Hematopoietic multipotent progenitor cell treated with erythropoietin and hydrocortisone succinate and interleukin-3 and kit ligand, for 8 days (in vitro differentiated cells): Measurements from ENCODE around the gene CBLN4.

Experiments
- DNase-seq: peaks from one replicate; pipeline ENCODE4 v3.0.0-alpha.2; 2015

Gene CBLN4

DNA sequence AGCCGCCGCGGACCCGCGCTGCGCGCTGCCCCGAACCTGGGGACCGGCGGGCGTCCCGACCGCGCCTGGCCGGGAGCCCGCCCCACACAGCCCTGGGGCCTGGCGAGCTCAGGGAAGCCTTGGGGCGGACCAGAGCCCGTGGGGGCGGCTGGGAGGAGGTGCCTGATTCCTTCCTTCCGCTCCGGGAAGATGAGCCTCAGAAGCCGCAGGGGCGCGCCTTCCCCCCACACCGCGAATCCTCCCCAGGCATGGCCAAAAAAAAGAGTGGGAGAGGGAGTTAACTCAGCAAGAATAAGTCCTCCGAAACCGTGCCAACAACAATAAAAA is at the start of gene CBLN4:
TSS of gene CBLN4 (minus strand) at position 131 of the 327 bp plus-strand sequence. CDS start 1,348 bp downstream, outside the sequence.
- no peak for DNase-seq

- DNase-seq, result no peak
Measured at GRCh38 chr20:56043227-56043626, 37.9 kb upstream of the CBLN4 start.

- no peak for DNase-seq
Measured at GRCh38 chr20:56032251-56032650, 26.9 kb upstream of the CBLN4 start.

DNA sequence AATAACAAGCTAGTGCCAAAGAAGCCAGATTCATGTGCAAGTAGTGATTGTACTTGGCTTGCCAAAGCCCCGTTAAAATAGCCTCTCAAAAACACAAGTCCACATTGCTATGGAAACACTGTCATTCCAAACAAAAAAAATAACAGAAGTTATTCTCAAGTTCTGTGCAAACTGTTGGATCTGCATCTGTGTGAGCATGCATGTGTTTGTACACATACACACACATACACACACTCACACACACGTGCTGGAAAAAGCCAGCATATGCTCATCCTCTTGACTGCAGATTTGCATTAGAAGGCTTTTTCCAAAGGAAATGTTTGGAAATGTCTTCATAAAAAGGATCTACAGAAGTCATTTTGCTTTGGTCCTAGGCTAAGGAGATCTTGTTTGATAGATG is 13.4 kb upstream of the CBLN4 start:
- DNase-seq, result no peak

- no peak for DNase-seq
Measured at GRCh38 chr20:56018194-56018593, 12.9 kb upstream of the CBLN4 start.

- DNase-seq, result no peak
Measured at GRCh38 chr20:56017560-56017959, 12.2 kb upstream of the CBLN4 start.

DNA sequence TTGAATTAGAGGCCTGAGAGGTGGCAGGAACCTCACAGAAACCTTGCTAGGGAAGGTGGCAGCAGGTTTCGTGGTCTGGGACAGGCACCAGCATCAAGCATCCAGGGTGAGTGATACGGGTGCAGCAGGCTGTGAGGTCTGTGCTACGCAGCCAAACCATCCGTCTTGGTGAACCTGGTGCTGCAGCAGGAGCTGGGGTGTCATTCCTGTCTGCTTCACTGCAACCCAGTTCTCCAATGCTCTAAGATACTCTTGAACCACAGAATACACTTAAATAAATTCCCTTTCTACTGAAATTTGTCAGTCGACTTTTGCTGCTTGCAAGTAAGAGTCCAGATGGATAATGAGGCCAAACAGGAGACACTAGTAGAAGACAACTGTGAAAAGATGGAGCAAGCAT is 9.7 kb upstream of the CBLN4 start:
- no peak for DNase-seq

DNA sequence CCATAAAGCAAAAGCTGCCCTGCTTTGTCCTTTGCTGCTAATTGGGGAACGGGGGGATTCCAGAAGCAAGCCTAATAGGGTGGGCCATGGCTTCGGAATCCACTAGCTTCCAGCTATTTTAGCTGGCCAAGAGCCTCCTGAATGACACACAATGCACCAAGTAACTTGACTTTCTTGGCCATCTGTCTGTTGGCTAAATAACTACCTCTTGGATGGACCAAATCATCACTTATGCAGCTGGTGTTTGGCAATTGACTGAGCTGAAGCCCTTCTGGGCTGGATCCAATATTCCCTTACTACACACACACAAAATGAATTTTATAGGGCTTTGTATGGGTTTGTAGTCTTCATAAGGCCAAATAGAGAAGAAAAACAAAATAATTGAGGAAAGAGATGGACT is 8.8 kb upstream of the CBLN4 start:
- no peak for DNase-seq

DNA sequence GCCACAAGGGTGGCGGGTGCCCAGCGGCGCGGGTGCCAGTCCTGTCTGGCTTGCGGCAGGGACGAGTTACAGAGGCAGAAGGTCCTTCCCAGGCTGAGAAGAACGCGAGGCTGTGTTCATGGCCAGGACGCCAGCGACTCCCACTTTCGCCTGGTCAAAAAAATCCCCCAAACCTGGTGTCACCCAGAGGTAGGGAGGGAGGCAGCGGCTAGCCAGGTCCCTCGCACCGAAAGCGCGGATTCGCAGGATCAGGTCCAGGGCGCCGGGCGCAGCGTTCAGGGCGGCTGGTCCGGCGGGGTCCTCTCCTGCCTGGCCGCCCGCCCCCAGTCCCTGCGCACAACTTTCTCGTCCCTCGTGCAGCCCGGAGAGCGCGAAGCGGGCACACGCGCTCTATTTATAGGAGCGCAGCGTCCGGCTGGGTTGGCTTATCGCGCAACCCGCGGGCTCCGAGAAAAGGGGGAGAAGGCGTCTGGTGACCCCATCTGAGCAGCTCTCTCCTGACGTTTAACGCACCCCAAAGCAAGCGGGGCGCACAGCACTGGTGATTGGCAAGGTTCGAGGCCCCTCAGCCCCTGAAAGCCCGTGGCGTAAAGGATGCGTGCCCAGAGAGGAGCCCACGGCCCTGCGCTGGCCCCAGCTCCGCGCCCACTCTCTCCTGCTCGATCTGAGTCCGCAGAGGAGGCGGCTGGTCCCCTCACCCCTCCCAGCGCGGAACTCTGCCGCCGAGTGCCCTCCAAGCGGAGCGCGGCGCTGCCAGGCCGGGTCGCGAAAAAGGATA is 519 bp downstream of the CBLN4 start:
- DNase-seq, result no peak

GRCh38 chr20:56004007-56004406 is 1.3 kb downstream of the CBLN4 start:
- DNase-seq, result no peak

DNA sequence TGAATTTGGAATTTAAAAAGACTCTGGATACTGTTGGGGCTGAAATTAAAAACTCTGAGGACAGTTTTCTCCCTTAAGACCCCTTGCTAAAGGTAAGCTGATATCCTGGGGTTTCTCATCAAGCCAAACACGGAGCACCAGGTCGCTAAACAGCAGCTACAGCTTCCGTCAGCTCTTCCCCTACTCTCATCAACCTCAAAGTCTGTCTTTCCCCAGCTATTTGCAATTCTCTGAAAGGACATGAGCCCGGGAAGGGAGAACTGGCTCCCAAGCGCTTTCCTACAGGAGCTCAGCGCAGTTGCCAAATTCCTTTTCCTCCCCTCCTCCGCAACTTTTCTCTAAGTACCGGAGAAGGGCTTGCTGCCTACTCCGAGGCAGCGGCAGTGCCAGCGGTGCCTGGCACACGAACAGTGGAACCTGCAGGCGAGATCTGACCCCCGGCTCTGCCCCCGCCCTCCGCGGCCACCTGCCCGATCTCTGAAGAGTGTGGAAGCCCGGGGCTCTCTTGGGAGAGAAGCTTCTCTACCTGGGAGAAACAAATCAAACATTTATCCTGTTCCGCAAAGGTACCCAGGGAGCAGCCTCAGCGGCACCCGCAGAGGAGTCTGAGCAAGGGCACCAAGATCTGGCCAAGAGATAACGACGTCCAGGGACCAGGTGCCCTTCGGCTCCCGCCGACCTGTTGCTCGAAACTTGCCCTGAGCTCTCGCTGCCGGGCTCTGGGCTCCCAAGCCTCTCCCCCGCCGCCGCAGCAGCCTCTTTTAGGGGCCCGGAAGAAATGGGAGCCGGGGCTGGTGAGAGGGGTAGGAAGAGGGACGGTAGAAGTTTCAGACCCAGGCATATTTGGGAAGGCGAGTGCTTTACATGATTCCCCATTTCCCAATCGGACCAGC is 2.2 kb downstream of the CBLN4 start:
- no peak for DNase-seq

- no peak for DNase-seq
Measured at GRCh38 chr20:56001890-56002289, 3.4 kb downstream of the CBLN4 start.

DNA sequence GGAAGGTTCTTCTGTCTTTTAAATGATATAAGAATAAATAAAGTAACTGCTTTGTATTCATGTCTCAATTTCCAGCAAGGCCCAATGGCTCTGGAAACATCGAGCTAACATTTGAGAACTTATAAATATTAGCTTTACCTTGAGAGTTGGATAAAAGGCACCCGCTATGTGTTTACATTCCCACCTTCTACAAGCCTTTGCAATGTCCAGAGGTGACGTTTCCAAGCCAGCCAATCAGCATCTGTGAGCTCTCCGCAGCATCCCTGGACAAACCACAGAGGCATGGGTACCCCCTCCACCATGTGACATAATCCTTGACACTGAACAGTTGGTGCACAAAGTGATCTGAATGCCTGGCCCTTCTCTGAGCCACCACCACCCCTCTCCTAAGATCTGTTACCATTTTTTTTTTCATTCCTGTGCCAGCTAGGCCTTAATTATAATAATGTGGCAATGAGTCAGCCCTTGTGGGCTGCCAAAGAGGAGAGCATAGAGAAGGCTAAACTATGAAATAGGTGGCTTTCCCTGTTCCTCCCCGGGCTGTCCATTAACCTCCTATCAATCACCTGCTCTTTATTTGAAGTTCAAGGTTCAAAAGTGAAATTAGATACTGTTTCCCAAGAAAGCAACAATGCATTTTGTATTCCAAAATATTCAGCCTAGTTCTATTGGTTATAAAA is 4.1 kb downstream of the CBLN4 start:
- no peak for DNase-seq

DNA sequence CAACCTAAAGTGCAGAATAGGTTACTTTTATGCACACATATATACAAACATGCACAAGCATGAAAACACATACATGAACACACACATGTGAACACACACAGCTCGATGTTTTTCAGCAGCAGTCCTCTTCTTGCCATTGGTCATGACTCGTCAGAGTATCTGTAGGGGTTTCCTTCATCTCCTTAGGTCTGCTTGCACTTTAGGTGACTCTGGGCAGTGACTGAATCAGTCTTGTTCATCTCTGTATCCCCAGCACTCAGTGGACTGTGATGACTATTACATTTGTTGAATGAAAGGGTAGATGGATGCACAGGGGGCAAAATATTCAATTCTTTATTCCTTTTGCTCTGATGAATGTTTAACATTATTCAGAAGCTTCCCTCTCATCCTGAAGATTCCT is 26.8 kb downstream of the CBLN4 start:
- DNase-seq, result no peak

- no peak for DNase-seq
Measured at GRCh38 chr20:55977690-55978459, 27.4 kb downstream of the CBLN4 start.

DNA sequence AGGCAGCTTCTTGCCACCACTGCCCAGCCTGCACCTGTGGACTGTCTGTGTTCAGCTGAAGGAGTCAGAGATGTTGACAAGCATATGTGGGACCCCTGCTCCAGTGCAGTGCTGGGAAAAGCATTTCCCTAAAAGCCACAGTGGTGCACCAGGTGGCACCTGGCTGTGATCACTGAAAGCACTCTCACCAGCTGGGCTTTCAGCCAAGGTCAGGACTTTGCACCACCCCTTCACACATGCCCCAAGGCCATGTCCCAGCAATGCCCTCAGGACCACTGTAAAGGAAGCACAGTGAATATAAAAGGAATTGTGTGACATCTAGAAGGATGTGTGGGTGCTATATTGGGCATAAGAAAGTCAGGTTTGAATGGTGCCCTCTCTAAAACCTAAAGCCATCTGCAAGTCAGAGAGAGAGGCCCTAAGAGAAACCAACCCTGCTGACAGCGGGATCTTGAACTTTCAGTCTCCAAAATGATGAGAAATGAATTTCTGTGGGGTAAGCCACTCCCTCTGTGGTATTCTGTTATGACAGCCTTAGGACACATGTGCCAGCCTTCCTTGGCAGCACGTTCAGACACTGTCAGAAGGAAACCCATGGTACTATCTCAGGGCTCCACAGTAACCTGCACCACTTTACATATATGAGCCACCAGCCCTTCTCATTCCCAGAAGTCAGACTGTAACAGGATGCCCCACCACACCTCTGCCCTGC is 30.7 kb downstream of the CBLN4 start:
- DNase-seq, result no peak

DNA sequence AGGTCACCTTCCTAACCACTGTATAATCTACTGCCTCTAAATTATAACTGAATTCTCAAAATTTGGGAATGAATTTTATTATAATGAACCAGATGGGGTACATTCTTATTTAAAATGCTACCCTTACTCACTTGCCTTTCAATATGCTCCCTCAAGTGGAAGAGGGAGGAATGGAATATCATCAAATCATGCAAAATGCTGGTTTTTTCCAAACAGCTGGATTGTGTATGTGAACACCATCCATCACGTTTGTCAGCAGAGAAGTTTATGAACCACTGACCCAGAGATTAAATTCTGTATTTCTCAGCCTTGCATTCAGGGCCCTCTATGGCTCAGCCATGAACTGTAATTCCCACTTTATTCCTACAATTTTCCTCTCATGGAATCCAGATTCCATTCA is 40.5 kb downstream of the CBLN4 start:
- no peak for DNase-seq

- DNase-seq, result no peak
Measured at GRCh38 chr20:55961376-55962330, 43.7 kb downstream of the CBLN4 start.

- DNase-seq, result no peak
Measured at GRCh38 chr20:55953201-55953600, 52.1 kb downstream of the CBLN4 start.

DNA sequence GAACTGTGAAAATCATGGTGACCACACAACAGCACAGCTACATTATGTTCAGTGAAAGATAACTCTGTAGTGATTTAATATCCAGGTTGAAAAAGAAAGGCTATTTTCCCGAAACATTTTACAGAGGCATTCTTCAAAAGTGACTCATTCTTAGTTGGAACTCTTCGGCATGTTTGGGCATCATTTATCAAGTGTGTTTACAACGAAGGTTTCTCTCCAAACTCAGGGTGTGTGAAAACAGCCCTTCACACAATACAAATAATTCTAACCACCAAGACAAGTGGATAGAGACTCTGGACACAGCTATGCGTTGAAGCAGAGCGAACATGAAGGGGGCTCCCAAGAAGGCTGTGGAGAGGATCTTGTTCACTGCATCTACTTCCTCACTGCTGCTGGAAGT is 57.6 kb downstream of the CBLN4 start:
- no peak for DNase-seq
